HG02623 (cell line): ENCODE results near the gene FOXP1.
"Not testable (repeated sequence)": the region's sequence is repeated elsewhere in the genome, so short reads cannot be mapped to it uniquely, and the experiment has no call there.

Experiments
- ATAC-seq: cut with Tn5 transposase; IDR thresholded peaks from one replicate; pipeline ENCODE4 v1.9.1; 2021; ENCODE audit warnings: moderate library complexity; ENCODE audit not compliant: unreplicated experiment

FOXP1 gene

DNA sequence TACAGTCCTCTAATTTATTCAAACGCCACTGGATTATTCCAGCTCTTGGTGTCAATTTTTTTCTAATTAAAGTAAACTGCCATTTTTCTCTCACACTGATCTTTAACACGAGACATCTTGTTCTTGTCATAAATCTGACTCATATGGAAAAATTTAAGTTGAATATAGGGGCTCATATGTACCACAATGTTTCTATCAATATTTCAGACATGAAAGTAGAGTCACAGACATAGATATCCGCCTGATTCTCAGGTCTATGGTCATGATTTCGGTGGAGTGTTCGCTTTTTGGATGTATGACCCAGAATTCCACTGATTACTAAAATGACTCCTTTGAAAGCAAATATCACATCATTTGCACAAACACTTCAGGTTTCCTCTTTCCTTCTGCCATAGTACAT is 552.8 kb downstream of the FOXP1 start:
- no peak for ATAC-seq

DNA sequence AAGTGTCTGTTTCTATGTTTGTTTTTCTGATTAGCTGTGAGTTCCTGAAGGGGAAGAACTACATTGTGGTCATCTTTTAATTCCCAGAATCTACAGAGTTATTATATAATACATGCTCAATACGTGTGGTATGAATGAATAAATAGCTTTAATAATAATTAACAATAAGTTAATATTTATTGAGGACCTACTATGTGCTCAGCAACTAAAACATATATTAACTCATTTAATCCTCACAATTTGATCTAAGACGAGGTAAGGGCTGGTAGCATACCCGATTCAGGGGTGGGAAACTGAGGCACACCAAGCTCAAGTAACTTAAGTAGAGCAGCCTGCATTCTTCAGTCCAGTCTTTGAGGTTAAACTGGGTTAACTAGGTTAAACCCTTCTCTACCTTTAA is 553.8 kb downstream of the FOXP1 start:
- no peak for ATAC-seq

DNA sequence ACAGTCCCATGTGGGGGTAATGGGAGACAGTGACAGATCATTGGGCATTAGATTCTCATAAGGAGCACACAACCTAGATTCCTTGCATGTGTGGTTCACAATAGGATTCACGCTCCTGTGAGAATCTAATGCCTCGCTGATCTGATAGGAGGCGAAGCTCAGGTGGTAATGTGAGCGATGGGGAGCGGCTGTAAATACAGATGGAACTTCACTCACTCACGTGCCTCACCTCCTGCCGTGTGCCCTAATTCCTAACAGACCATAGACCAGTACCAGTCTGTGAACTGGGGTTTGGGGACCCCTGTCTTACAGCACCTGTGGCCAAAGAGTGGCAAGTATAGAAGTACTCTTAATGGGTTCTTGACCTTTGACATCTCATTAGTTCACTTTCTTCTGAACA is 554.7 kb downstream of the FOXP1 start:
- ATAC-seq = no peak

DNA sequence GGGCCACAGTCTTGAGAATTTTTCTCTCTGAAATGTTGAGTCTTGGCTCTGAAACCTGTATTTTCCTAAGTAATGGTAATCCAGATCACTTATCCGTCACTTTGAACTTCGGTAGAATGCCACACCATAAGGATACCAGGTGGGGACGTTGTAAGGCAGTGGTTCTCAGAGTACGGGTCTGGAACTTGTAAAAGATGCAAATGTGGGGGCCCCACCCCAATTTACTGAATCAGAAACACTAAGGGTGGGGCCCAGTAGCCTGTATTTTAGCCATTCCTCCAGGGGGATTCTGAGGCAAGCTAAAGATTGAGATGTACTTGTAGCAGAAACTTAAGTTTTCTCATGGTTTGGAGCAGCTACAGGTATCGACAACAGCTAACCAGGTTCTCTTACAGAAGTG is 555.3 kb downstream of the FOXP1 start:
- no peak for ATAC-seq

DNA sequence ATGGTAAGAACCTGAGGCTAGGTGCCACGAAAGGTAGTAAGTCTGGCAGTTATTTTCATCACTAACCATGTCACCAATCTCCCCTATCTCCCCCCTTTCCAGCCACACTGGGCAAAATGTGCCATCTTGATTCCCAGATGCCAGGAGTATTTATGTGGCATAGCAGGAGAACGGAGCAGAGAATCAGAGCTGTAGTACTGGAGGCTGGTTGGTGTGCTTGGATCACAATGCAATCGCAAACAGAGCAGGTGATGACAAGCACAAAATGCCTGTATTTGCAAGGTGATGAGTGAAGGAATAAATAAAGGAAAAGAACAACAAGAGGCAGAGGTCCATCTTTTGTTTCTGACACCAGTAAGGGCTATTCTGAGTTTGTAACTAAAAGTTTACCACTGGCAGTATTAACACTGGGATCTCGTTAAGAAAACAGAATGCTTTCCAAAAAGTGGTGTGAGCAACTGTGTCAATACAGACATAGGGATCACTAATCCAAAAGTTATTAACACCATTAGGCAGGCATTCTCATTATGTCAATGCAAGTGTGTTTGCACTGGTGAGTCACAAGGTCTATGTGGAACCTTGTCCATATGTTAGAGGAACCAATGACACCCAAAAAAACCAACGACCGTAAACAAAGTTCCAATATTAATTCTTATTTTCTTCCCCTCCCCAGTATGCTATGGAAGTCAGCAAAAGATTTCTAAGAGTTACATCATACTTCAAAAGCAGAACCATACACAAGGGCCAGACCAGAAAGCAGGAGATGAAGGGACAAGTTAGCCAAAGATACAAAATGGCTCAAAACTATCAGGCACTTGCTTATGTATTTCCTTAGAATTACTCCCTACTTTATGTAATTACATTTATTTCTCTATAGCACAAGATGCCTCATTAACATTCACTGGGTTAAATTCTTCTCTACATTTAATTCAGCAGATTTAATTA is 556.6 kb downstream of the FOXP1 start:
- ATAC-seq = no peak

DNA sequence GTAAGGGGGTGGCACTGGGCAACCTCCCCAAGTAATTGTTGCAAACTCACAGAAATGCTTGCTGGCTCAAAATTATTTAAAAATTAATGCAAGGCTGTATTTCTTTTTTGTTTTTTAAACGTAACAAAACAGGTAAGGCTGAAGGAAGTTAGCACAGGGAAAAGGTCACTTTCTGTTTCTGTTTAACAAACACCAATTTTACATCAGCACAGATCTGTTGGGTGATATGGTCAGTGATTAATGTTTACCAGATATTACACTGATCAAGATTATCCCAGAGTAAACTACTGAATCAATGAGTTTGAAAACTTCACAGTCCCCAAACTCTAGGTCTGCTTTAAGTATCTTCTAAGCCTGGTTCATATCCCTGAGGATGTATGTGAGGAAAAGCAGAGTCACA is 558.0 kb downstream of the FOXP1 start:
- ATAC-seq = no peak

DNA sequence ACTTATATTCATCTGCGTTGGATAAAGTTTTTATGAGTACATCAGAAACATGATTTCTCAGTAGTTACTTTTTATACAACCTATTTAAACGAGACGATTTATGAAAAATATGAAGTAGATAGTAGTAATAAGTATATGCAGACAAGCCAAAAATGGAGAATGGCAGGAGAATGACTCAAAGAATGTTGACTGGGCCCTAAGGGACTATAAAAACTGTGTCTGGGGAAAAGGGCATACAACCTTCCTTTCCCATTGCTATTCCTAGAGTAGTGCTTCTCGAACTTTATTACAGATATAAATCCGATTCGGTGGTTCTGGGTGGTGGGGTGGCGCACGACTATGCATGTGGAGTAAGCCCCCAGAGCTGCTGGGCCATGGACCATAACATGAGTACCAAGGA is 558.5 kb downstream of the FOXP1 start:
- ATAC-seq = no peak

DNA sequence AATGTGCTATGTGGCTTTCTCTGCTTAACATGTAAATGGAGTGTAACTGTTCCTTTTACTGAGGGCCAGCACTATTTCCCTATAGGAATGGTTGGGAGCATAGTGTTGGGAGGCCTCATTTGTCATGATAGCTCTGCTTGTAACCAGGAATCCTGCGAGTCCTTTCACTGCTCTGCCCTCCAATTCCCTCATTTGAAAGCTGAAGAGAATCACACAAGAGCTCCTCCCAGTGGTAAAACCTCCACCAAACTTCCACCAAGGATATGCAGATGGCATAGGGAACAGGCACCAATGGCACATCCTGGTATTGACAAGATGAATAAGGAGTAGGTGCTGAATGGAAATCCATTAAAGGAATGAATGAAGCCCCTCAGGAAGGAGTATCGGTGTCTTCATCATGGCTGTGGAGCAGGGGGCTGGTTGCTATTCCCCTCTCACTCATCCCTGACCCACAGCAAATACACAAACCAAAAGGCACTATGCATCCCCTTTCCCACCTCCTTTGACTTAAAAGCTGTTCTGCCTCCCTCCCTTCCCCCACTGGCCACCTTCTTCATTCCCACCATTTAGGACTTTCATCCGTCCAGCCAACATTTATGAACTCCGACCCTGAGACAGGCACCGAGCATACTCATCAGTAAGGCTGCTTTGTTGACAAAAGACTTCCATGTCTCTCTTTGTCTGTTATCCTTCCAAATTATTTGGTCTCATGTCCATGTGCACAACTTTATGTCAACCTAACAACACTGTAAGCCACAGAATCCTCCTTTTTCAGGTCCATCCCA is 560.8 kb downstream of the FOXP1 start:
- ATAC-seq = no peak

DNA sequence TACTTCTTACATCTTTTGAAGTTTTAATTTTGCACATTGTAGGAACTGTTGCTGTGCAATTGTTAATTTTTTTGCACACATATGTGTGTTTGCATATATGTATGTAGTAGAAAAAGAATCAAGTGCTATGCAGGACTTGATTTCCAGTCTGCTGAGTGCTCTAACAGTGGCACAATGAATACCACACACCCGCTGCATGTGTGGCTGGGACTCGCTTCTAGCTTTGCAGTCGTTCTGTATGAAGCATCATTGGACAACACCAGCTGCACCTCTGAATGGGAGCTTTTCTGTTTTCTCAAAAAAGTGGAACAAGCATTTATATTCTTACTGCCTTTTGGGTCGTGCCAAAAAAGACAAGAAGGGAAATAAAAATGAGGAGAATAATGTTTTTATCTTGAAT is 564.7 kb downstream of the FOXP1 start:
- ATAC-seq = no peak

DNA sequence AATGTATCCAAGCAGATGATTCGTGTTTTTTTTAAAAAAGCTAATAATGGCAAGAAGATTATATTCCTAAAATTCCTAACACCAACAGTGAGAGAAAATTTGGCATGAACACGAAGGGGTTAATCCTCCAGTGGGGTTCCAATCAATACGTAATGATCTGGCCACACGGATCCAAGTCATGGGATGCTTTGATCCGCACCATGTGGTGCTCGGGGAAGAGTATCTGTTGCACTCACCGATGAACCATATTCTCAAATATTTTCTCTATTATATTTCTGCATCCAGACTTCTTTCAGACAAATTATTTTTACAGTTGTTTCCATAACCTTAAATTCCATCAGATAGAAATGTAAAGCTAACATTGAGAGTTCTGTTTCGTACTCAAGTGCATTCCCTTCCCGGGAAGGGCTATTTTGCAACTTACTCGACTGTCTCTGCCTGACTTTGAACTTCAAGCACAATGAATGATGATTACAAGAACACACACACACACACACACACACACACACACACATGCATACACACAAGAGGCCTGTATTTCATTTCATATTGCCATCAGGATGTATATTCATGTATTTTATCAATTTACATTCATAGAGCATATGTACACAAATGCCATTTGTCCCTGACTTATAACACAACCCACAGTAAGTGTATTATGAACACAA is 567.2 kb downstream of the FOXP1 start:
- ATAC-seq = no peak

DNA sequence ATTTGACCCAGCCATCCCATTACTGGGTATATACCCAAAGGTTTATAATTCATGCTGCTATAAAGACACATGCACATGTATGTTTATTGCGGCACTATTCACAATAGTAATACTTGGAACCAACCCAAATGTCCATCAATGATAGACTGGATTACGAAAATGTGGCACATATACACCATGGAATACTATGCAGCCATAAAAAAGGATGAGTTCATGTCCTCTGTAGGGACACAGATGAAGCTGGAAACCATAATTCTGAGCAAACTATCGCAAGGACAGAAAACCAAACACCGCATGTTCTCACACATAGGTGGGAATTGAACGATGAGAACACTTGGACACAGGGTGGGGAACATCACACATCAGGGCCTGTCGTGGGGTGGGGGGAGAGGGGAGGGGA is 568.9 kb downstream of the FOXP1 start:
- not testable (repeated sequence) for ATAC-seq

DNA sequence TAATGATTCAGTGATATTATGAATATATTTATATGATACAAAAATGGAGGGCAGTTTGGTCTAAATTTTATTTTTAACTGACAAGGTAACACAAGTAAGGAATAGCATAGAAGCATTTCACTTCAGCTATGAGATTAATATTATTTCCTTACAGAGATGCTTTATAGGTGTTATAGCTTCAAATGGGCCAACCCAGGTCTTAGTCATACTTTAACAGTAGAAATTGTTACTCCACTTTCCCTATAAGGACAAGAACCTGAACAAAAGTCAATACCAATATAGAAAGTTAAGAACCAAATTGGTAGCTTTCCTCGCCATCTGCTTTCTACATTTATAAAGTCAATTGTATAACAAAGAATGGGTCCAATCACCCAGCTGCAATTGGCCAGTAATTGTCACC is 570.6 kb downstream of the FOXP1 start:
- ATAC-seq = no peak

DNA sequence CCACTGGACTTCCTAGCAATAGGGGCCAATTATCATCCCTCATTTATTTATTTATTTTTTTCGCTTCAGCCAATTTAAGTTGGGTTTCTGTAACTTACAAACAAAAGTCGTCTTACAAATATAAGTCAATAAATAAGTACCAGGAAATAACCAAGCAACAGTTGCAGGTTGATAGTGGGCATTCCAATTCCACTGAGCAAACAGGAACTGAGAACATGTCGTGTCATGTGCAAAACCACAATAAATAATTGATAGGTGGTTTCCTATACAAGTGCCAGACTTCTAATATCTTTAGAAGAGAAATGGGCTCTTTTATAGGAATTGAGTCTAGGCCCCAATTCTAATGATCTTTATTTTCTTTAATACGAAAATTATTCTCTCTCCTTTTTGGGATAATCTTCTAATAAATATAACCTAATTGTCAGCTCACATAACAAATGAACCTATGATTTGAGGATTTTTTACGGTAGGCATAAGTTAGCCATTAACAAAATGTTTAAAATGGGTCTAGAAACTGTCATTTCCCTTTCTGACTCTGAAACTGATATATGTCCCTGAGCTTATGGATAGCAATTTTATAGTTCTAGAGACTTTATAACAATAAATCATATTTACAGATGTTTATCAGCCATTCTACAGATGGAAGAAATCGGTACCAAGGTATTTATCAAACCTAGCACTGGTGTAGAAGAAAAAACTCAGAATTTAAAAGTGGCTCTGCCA is 571.8 kb downstream of the FOXP1 start:
- ATAC-seq = peak; percentile 51

DNA sequence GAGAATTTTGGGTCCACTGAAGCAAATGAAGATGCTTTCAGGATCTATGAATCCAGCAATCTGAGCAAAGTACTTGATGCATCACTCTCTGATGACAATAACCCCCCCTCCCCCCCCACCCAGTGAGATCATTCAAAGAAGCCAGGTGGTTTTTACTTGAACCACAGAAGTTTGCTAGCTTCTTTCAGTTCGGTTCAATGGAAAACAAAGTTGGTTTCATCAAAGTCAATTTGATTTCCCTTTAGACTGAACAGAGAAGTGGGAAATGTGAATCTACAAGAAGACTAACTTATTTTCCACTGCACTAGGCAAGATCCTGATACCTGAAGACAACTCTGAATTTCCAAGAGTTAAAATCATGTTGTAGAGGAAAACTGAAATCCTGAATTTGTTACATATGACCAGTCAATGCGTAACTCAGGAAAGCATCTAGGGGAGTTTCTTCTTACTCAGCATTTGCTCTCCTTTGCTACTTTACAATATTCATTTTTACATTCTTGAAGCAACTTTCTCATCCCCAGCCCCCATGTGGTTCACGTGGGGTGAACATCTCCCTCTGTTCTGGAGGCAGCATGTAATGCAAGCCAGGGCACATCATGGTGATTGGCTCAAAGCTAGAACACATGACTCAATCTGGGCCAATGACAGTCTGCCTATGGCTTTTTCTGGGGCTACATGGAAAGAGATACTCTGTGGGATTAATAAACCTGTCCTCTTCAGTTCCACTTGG is 572.6 kb downstream of the FOXP1 start:
- ATAC-seq = peak; percentile 57

DNA sequence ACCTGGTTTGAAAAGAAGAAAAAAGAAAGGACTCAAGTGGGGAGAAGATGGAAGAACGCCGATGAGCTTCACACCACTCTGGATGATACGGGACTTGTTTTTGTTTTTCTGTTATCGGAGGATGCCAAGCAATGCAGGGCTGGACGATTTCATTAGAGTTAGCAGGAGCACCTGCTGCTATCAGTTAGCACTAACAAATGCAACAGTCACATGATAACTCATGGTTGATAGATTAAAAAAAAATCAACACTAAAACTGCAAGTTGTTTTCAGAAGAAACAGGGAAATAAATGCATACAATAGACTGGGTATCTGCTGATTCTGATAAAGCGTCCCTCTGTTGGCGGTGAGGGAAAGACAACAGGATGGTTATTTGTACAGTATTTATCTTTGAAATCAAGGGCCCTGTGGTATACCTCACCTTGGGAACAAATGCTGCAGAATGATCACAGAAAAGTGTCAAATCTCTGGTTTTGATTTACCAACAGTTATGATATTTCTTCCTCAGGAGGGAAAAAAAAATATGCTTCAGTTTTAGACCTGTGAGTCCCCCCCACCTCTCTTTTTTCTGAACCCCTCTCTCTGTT is 575.1 kb downstream of the FOXP1 start:
- ATAC-seq = no peak

DNA sequence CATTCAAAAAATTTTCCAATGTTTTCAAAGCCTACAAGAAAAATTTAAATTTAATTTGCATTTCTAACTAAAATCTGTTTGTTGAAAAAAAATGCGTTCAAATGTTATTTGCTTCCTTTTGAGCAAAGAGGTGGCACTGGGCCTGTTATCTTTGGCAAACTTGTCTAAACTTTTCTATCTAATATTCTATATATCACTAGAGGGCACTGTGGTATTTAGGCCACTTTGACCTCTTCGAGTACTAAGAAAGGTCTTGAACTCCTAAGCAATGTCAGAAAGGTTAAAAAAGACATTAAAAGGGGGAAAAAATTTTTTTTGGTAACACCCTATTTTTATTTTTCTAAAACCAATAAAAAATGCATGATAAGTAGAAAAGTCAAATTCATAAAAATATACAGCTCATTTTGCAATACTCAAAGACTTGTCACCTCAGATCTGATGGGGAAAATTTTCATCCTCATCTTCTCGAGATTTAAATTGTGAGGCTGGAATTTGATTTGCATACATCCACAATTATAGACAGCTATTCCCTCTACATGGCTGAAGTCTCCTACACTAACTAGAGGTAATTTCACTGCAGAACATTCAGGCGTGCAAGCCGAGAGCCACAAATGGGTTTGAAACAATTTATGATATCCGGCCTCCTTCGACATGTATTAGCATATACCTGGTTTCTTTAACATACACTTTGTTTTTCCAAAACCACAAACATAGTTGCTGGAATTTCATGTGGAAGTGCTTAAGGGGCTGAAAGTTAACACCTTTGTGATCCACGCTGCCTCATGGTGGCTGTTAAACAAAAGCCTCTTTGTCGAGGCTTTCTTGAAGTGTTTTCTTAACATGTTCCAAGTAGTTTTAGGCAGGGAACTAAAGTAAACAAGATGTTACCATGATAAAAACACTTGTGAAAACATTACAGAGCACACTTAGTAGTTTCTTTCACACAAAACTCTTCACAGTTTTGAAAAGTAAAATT is 576.4 kb downstream of the FOXP1 start:
- ATAC-seq = peak; percentile 33

DNA sequence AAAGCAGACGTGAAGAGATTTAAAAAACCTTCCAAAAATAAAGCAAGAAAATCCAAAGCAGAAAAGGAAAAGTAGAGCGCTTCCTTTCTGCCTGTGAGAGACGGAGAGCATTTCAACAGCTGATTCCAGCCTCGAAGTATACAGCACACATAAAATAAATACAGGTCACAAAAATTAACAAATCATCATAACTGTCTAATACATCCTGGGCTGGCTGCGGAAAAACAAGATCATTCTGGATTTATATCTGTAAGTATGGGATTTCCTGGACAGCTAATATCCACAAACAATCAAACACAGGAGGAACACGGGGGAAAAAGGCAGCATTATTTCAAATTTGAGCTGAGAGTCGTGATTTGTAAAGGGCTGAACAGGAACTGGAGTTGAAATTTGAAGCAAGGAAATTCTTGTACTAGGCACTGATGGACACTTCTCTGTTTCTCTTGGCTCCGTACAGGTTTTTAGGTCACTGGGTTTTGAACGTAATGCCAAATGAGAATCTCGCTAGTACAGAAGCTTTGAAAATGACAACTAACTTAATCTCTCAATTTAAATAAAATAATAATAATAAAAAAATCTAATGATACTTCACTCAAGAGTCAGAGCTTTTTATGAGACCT is 577.7 kb downstream of the FOXP1 start:
- no peak for ATAC-seq

DNA sequence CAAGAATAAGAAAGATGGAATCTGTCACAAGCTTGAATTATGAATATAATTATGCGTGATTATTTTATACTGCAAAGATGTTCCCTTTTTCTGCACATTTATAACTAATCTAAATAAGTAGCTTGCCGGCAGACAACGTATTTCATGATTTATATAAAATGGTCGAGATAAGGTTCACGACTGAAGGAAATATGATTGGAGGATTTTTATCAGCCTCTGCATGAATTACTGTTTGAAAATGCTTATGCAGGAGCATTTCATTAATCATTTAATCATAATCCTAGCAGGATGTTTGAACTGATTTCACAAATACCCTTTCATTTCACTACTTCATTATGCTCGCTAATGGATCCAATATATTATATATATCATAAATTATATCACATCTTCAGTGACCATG is 580.0 kb downstream of the FOXP1 start:
- no peak for ATAC-seq
